Neural progenitor cell (in vitro differentiated cells): Measurements from ENCODE around the gene HADH. TPM values are rescaled to one million over a fixed set of nuclear protein-coding genes. Genes with fewer than 3 reads are reported as not detected.

Source experiments
- DNase-seq: peaks from one replicate; pipeline ENCODE4 v3.0.0-alpha.2; 2016; ENCODE audit warnings: low spot score
- H2AFZ ChIP-seq: fragments of 200-600 bp; sonication (generic); replicated peaks from 2 replicates; pipeline ENCODE4 v1.6.1; 2016; ENCODE audit warnings: antibody characterized with exemption
- H3F3A ChIP-seq: fragments of 200-600 bp; sonication (generic); 2 replicates; pipeline ENCODE4 v1.6.1; 2016; ENCODE audit warnings: antibody characterized with exemption, low read depth
- H3K27ac ChIP-seq: fragments of 200-600 bp; sonication (generic); 2 replicates; pipeline ENCODE4 v1.5.1; 2016; ENCODE audit warnings: mild to moderate bottlenecking
- H3K27me3 ChIP-seq: fragments of 200-600 bp; sonication (generic); 2 replicates; pipeline ENCODE4 v1.6.1; 2016; ENCODE audit warnings: mild to moderate bottlenecking, moderate library complexity
- H3K36me3 ChIP-seq: fragments of 200-600 bp; sonication (generic); 2 replicates; pipeline ENCODE4 v1.5.1; 2016
- H3K4me1 ChIP-seq: fragments of 200-600 bp; sonication (generic); 2 replicates; pipeline ENCODE4 v1.6.1; 2016; ENCODE audit warnings: mixed run types
- H3K4me2 ChIP-seq: fragments of 200-600 bp; sonication (generic); 2 replicates; pipeline ENCODE4 v1.6.1; 2016
- H3K4me3 ChIP-seq: fragments of 200-600 bp; sonication (generic); 2 replicates; pipeline ENCODE4 v1.5.1; 2016
- H3K79me2 ChIP-seq: fragments of 200-600 bp; sonication (generic); 2 replicates; pipeline ENCODE4 v1.6.1; 2016; ENCODE audit warnings: low read depth
- H3K9ac ChIP-seq: fragments of 200-600 bp; sonication (generic); 2 replicates; pipeline ENCODE4 v1.6.1; 2016
- H3K9me3 ChIP-seq: fragments of 200-600 bp; sonication (generic); 2 replicates; pipeline ENCODE4 v1.5.1; 2016; ENCODE audit warnings: low read depth
- H4K20me1 ChIP-seq: fragments of 200-600 bp; sonication (generic); 2 replicates; pipeline ENCODE4 v1.6.1; 2016; ENCODE audit warnings: low read depth
- H3K27ac Mint-ChIP-seq: 3 replicates; pipeline ENCODE4 v1.8.0; 2021; ENCODE audit warnings: mixed read lengths
- H3K27me3 Mint-ChIP-seq: 2 replicates; pipeline ENCODE4 v1.8.0; 2022; ENCODE audit warnings: low read depth, mild to moderate bottlenecking, inconsistent platforms, moderate library complexity, mixed read lengths; ENCODE audit not compliant: insufficient read depth
- H3K36me3 Mint-ChIP-seq: 3 replicates; pipeline ENCODE4 v1.8.0; 2021; ENCODE audit warnings: mixed read lengths
- H3K4me1 Mint-ChIP-seq: 3 replicates; pipeline ENCODE4 v1.8.0; 2021; ENCODE audit warnings: mixed read lengths
- H3K4me3 Mint-ChIP-seq: 3 replicates; pipeline ENCODE4 v1.8.0; 2021; ENCODE audit warnings: mild to moderate bottlenecking, moderate library complexity, mixed read lengths
- H3K9me3 Mint-ChIP-seq: 3 replicates; pipeline ENCODE4 v1.8.0; 2020; ENCODE audit warnings: mixed read lengths
- EZH2 ChIP-seq: fragments of 200-600 bp; sonication (generic); IDR thresholded peaks from 2 replicates; pipeline ENCODE4 v1.6.1; 2017; ENCODE audit warnings: antibody characterized with exemption, mild to moderate bottlenecking, moderate library complexity
- EZH2phosphoT487 ChIP-seq: fragments of 200-600 bp; sonication (generic); IDR thresholded peaks from 2 replicates; pipeline ENCODE4 v1.6.1; 2017; ENCODE audit warnings: antibody characterized with exemption
- total RNA-seq: library from RNA; depleted of rRNA; stranded (reverse); fragments of >200 nt; gene quantifications from 2 replicates; pipeline ENCODE4 v1.2.3, GENCODE V29; 2015; ENCODE audit warnings: low replicate concordance
- TF ChIP-seq, protein P1 (sequence below): fragments of 200-600 bp; sonication (generic); IDR thresholded peaks from 2 replicates; pipeline ENCODE4 v1.5.1; 2017; ENCODE audit warnings: antibody characterized with exemption, mild to moderate bottlenecking

The HADH gene
- total RNA-seq, 1 donor from 2014 or later: 49.9 TPM

DNA sequence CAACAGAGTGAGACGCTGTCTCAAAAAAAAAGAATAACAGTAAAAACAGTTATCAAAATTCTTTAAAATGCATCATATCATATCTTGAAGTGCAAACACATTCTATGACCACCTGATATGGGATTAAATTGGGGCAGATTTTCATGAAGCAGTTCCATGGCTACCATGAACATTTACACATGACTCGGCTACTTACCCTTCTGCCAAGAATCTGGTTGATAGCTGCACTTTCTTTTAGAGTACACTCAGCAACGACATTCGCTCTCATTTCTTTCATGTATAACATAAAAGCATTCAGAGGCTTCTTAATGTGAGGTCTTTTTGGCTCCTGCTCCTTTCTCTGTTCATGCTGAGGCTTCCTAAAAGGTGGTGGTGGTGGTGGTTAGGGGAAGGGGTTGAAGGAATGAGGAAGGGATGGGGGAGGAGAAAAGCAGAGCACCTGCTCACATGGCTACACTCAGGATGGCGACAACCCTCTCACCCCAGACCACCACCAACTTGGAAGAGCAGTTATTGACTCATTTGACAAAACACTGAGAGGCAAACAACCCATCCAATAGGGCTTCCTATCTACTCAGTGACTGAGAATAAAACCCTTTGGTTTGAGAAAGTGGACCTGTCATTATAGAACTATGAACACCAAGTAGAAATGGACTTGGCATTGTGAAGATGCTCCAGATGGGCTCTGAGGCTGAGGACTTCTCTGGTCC lies 88.5 kb downstream of the HADH start:
- peaks cover 2% of the 10 kb centered on the region for H3K4me1 Mint-ChIP-seq
- H2AFZ ChIP-seq: no peak overlapping the region
- H3K27ac Mint-ChIP-seq: no peak overlapping the region
- no peak overlapping the region for H3K4me3 Mint-ChIP-seq
- H3K4me3 ChIP-seq: no peak overlapping the region
- H4K20me1 ChIP-seq: no peaks in the 10 kb centered on the region
- no peaks in the 10 kb centered on the region for H3K27me3 ChIP-seq
- H3K4me2 ChIP-seq: no peak overlapping the region
- no peak overlapping the region for H3K9ac ChIP-seq
- H3K36me3 ChIP-seq: no peaks in the 10 kb centered on the region
- no peaks in the 10 kb centered on the region for H3K9me3 Mint-ChIP-seq
- no peak for TF ChIP-seq EZH2phosphoT487
- TF ChIP-seq EZH2: no peak
- TF ChIP-seq, protein P1, sequence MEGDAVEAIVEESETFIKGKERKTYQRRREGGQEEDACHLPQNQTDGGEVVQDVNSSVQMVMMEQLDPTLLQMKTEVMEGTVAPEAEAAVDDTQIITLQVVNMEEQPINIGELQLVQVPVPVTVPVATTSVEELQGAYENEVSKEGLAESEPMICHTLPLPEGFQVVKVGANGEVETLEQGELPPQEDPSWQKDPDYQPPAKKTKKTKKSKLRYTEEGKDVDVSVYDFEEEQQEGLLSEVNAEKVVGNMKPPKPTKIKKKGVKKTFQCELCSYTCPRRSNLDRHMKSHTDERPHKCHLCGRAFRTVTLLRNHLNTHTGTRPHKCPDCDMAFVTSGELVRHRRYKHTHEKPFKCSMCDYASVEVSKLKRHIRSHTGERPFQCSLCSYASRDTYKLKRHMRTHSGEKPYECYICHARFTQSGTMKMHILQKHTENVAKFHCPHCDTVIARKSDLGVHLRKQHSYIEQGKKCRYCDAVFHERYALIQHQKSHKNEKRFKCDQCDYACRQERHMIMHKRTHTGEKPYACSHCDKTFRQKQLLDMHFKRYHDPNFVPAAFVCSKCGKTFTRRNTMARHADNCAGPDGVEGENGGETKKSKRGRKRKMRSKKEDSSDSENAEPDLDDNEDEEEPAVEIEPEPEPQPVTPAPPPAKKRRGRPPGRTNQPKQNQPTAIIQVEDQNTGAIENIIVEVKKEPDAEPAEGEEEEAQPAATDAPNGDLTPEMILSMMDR: no peak
- H3K36me3 Mint-ChIP-seq: peaks cover 50% of the 10 kb centered on the region
- no peak overlapping the region for H3K27ac ChIP-seq
- H3K4me1 ChIP-seq: no peaks in the 10 kb centered on the region
- no peaks in the 10 kb centered on the region for H3K79me2 ChIP-seq
- H3K27me3 Mint-ChIP-seq: no peaks in the 10 kb centered on the region
- H3K9me3 ChIP-seq: no peaks in the 10 kb centered on the region
- DNase-seq: no peak
- H3F3A ChIP-seq: no peaks in the 10 kb centered on the region

- Histone ChIP-seq H3K79me2 (no peaks in the 10 kb centered on the region), H3K4me1 (no peaks in the 10 kb centered on the region), H3K4me3 (no peak overlapping the region), H3K4me2 (no peak overlapping the region), H4K20me1 (no peaks in the 10 kb centered on the region), H3K27ac (no peak overlapping the region), H3K9ac (no peak overlapping the region), H3K27me3 (no peaks in the 10 kb centered on the region), H2AFZ (no peak overlapping the region), H3K36me3 (no peaks in the 10 kb centered on the region), H3K9me3 (no peaks in the 10 kb centered on the region), H3F3A (no peaks in the 10 kb centered on the region)
- Mint-ChIP-seq H3K4me1 (no peaks in the 10 kb centered on the region), H3K9me3 (no peaks in the 10 kb centered on the region), H3K27ac (no peak overlapping the region), H3K36me3 (peaks cover 45% of the 10 kb centered on the region), H3K27me3 (no peaks in the 10 kb centered on the region), H3K4me3 (no peak overlapping the region)
- TF ChIP-seq EZH2phosphoT487 (no peak), EZH2 (no peak)
- TF ChIP-seq, protein P1: no peak
- no peak for DNase-seq
These were observed 91.1 kb downstream of the HADH start for GRCh38 chr4:108080747-108081146.

DNA sequence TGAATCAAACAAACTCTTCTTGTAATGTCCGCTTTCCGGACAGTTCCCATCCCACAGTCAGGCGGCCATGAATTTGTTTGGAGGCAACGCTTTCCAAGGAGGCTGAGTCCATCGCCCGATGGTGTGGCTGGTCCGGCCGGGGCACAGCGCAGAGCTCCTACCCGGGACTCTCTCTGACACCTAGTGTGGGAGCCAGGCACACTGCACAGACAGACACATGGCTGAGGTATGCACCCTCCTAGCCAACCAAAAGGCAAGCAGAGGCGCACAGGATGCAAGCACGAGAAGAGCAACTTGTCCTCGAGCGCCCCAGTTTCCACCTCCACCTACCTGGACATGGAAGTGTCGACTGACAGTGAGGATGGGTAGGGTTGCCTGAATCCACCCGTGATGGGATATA lies 91.6 kb downstream of the HADH start:
- Histone ChIP-seq H3F3A (no peaks in the 10 kb centered on the region), H3K79me2 (no peaks in the 10 kb centered on the region), H3K4me2 (no peak overlapping the region), H2AFZ (no peak overlapping the region), H3K9me3 (no peaks in the 10 kb centered on the region), H3K4me1 (no peaks in the 10 kb centered on the region), H3K4me3 (no peak overlapping the region), H4K20me1 (no peaks in the 10 kb centered on the region), H3K27ac (no peak overlapping the region), H3K9ac (no peak overlapping the region), H3K27me3 (no peaks in the 10 kb centered on the region), H3K36me3 (no peaks in the 10 kb centered on the region)
- Mint-ChIP-seq H3K36me3 (peaks cover 45% of the 10 kb centered on the region), H3K27me3 (no peaks in the 10 kb centered on the region), H3K9me3 (no peaks in the 10 kb centered on the region), H3K4me3 (no peak overlapping the region), H3K27ac (no peak overlapping the region), H3K4me1 (no peaks in the 10 kb centered on the region)
- no peak for DNase-seq
- TF ChIP-seq EZH2 (no peak), EZH2phosphoT487 (no peak)
- TF ChIP-seq, protein P1: no peak

Other genes starting within 250 kb of the HADH start
- gene SGMS2, start 165.0 kb upstream of the HADH start, total RNA-seq: 0.87 and 1.1 TPM in 2 replicates
- gene CYP2U1, start 58.3 kb upstream of the HADH start, total RNA-seq: 6.4 and 8.4 TPM in 2 replicates
- gene LEF1, start 179.0 kb downstream of the HADH start, total RNA-seq: 15.0 and 19.4 TPM in 2 replicates